ENCODE measurements around the gene CUX1. TPM values are rescaled to one million over a fixed set of nuclear protein-coding genes. Genes with fewer than 3 reads are reported as not detected.

Gene CUX1
- total RNA-seq, 1 experiment from 2014 or later: 47.6 TPM

GRCh38 chr7:101976411-101976810 lies 159.0 kb downstream of the CUX1 start:
- no TSS peak for BruUV-seq (replicated peaks)

GRCh38 chr7:101977249-101977648 lies 159.8 kb downstream of the CUX1 start:
- POLR2A ChIA-PET: interaction anchor here (0.6 kb wide), 1 partner anchor 149 kb away, joined by 3 read pairs; no protein-coding TSS in a partner anchor

More at GRCh38 chr7:101976411-101976810, 159.0 kb downstream of the CUX1 start:
- ChIA-PET CTCF (no interaction called here), POLR2A (interaction anchor here (1.1 kb wide), 1 partner anchor 174 kb away, joined by 3 read pairs; no protein-coding TSS in a partner anchor)
- no peak overlapping the region for H3K4me3 Mint-ChIP-seq (ENCODE audit: unreplicated experiment)
- no peaks in the 10 kb centered on the region for H3K27me3 Mint-ChIP-seq (ENCODE audit: insufficient read depth, unreplicated experiment)
- no peaks in the 10 kb centered on the region for H3K36me3 Mint-ChIP-seq (ENCODE audit: insufficient read depth, unreplicated experiment)
- TF ChIP-seq CTCF (IDR thresholded peaks at IDR 0.05; ENCODE audit: unreplicated experiment): no peak
- no peak overlapping the region for H3K27ac Mint-ChIP-seq (ENCODE audit: low read depth, unreplicated experiment)
- no peaks in the 10 kb centered on the region for H3K4me1 Mint-ChIP-seq (ENCODE audit: insufficient read depth, unreplicated experiment)
- intact Hi-C loops (cut with micrococcal nuclease): no loop called here
- no peaks in the 10 kb centered on the region for H3K9me3 Mint-ChIP-seq (ENCODE audit: unreplicated experiment)
- DNase-seq (ENCODE audit: unreplicated experiment): no peak

GRCh38 chr7:101978683-101979082 lies 161.3 kb downstream of the CUX1 start:
- TF ChIP-seq CTCF (IDR thresholded peaks at IDR 0.05; ENCODE audit: unreplicated experiment): no peak
- Mint-ChIP-seq H3K4me3 (ENCODE audit: unreplicated experiment) (no peak overlapping the region), H3K36me3 (ENCODE audit: insufficient read depth, unreplicated experiment) (no peaks in the 10 kb centered on the region), H3K27ac (ENCODE audit: low read depth, unreplicated experiment) (no peak overlapping the region), H3K4me1 (ENCODE audit: insufficient read depth, unreplicated experiment) (no peaks in the 10 kb centered on the region), H3K9me3 (ENCODE audit: unreplicated experiment) (no peaks in the 10 kb centered on the region), H3K27me3 (ENCODE audit: insufficient read depth, unreplicated experiment) (no peaks in the 10 kb centered on the region)
- BruUV-seq (replicated peaks): no TSS peak
- CTCF ChIA-PET: interaction anchor here (0.8 kb wide), 1 partner anchor 291 kb away, joined by 3 read pairs; no protein-coding TSS in a partner anchor
- POLR2A ChIA-PET: no interaction called here
- no peak for DNase-seq (ENCODE audit: unreplicated experiment)
- intact Hi-C loops (cut with micrococcal nuclease): no loop called here

More at GRCh38 chr7:101977249-101977648, 159.8 kb downstream of the CUX1 start:
- Mint-ChIP-seq H3K4me1 (ENCODE audit: insufficient read depth, unreplicated experiment) (no peaks in the 10 kb centered on the region), H3K27me3 (ENCODE audit: insufficient read depth, unreplicated experiment) (no peaks in the 10 kb centered on the region), H3K36me3 (ENCODE audit: insufficient read depth, unreplicated experiment) (no peaks in the 10 kb centered on the region), H3K4me3 (ENCODE audit: unreplicated experiment) (no peak overlapping the region), H3K27ac (ENCODE audit: low read depth, unreplicated experiment) (no peak overlapping the region), H3K9me3 (ENCODE audit: unreplicated experiment) (no peaks in the 10 kb centered on the region)
- BruUV-seq (replicated peaks): no TSS peak
- CTCF ChIA-PET: no interaction called here
- intact Hi-C loops (cut with micrococcal nuclease): no loop called here
- no peak for DNase-seq (ENCODE audit: unreplicated experiment)
- no peak for TF ChIP-seq CTCF (IDR thresholded peaks at IDR 0.05; ENCODE audit: unreplicated experiment)

- no peaks in the 10 kb centered on the region for H3K4me1 Mint-ChIP-seq (ENCODE audit: insufficient read depth, unreplicated experiment)
- no TSS peak for BruUV-seq (replicated peaks)
Observed at GRCh38 chr7:101983147-101983811, 165.9 kb downstream of the CUX1 start.

More at GRCh38 chr7:101983147-101983811, 165.9 kb downstream of the CUX1 start:
- no peak for TF ChIP-seq CTCF (IDR thresholded peaks at IDR 0.05; ENCODE audit: unreplicated experiment)
- POLR2A ChIA-PET: no interaction called here
- intact Hi-C loops (cut with micrococcal nuclease): no loop called here
- H3K27ac Mint-ChIP-seq (ENCODE audit: low read depth, unreplicated experiment): no peak overlapping the region
- H3K4me3 Mint-ChIP-seq (ENCODE audit: unreplicated experiment): no peak overlapping the region
- CTCF ChIA-PET: no interaction called here
- no peaks in the 10 kb centered on the region for H3K27me3 Mint-ChIP-seq (ENCODE audit: insufficient read depth, unreplicated experiment)
- H3K9me3 Mint-ChIP-seq (ENCODE audit: unreplicated experiment): no peaks in the 10 kb centered on the region
- H3K36me3 Mint-ChIP-seq (ENCODE audit: insufficient read depth, unreplicated experiment): peaks cover 6% of the 10 kb centered on the region
- no peak for DNase-seq (ENCODE audit: unreplicated experiment)
